Limb (tissue), 2 donors: ENCODE data around the gene ZNF575.

Experiments
- DNase-seq, 2 donors: peaks; one replicate each; pipeline ENCODE4 v3.0.0-alpha.2; 2016; ENCODE audit errors: extremely low spot score in 2 of 2

The ZNF575 gene

DNA sequence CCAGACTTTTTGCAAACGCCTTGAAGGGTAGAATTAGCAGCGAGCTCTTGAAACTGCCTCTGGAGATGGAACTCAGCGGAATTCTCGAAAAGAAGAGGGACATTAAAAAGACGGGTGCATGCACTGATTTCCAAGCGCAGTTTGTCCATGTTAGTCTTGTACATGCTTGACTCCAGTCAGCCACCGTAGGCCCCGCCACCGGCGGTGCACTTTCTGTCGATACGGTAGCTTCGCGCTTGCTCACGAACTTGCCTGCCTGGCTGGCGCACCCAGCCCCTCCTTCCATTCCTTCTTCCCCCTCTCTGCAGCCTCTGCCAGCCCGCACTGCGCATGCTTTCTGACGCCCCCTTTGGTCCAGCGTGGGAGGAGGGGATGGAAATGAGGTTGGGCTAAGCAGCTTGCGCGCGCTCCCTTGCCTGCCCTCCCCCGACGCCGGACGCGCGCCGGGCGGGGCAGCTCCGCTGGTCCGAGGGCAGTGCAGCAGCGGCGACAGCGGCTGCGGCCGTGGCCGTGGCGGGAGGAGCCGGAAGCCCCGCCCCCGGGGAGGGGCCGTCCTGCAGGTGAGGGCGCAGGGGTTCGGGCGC lies at the start of gene ZNF575:
Gene ZNF575 (plus strand): TSS at position 227 of the 584 bp plus-strand sequence. CDS start 1,235 bp downstream, outside the sequence.
- peak; percentile 94 to 96 for DNase-seq

GRCh38 chr19:43483281-43483680 lies 49.7 kb upstream of the ZNF575 start:
- no peak for DNase-seq

- DNase-seq, result no peak
These were observed 47.0 kb upstream of the ZNF575 start for GRCh38 chr19:43485951-43486350.

DNA sequence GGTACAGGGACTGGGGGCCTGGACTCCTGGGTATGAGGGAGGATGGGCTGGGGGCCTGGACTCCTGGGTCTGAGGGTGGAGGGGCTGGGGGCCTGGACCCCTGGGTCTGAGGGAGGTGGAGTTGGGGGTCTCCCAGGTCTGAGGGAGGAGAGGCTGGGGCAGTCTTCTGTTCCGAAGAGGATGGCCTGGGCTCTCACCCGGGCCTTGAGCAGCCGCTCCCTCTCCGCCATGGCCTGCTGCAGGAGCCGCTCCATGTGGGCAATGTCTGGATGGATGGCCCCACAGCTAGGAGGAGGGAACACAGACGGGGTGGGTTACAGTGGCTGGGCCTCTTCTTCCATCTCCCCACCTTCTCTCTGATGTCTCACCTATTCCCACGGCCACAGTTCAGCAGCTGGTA lies 46.6 kb upstream of the ZNF575 start:
- DNase-seq, result no peak

DNA sequence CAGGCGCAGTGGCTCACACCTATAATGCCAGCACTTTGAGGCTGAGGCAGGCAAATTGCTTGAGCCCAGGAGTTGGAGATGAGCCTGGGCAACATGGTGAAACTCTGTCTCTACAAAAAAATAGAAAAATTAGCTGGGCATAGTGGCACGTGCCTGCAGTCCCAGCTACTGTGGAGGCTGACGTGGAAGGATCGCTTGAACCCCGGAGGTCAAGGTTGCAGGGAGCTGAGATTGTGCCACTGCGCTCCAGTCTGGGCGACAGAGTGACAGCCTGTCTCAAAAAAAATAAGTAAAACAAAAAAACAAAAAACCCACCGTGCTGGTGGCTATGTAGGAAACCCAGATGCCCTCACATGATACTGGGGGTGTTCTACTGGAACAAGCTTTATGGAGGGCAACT lies 44.8 kb upstream of the ZNF575 start:
- DNase-seq, result no peak

DNA sequence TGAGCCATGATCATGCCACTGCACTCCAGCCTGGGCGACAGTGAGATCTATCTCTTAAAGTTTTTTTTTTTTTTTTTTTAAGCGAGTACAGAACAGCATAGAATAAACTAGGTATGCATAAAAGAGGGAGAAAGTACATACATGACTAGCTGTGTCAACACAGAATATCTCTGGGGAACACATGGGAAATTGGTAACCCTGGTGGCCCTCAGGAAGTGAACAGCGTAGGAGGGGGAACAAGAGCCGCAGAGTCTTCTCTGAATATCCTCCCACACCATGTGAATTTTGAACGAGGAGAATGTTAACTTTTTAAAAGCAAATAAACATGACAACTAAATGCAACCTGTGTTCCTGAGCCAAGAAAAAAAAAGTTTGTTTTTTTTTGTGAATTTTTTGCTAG lies 43.7 kb upstream of the ZNF575 start:
- no peak for DNase-seq

- no peak for DNase-seq
These were observed 42.9 kb upstream of the ZNF575 start for GRCh38 chr19:43489979-43490599.

GRCh38 chr19:43490759-43491158 lies 42.2 kb upstream of the ZNF575 start:
- no peak for DNase-seq

GRCh38 chr19:43495082-43495481 lies 37.9 kb upstream of the ZNF575 start:
- no peak for DNase-seq

DNA sequence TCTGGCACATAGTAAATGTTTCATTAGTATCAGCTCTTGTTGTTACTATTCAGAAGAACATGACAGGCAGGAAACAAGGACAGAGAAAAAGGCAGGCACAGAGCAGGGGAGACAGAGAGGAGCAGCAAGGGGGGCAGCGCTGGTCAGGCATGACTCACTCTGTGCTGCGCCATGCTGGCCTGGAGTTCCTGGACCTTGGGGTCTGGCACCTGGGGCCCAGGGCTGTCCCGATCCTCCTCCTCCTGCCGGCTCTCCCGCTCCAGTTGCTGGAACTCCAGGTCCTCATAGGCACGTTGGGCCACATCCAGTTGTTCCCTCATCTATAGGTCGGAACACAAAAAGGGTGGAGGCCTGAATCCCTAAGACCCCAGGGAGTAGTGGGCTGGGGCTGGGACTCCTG lies 36.0 kb upstream of the ZNF575 start:
- DNase-seq, result no peak

DNA sequence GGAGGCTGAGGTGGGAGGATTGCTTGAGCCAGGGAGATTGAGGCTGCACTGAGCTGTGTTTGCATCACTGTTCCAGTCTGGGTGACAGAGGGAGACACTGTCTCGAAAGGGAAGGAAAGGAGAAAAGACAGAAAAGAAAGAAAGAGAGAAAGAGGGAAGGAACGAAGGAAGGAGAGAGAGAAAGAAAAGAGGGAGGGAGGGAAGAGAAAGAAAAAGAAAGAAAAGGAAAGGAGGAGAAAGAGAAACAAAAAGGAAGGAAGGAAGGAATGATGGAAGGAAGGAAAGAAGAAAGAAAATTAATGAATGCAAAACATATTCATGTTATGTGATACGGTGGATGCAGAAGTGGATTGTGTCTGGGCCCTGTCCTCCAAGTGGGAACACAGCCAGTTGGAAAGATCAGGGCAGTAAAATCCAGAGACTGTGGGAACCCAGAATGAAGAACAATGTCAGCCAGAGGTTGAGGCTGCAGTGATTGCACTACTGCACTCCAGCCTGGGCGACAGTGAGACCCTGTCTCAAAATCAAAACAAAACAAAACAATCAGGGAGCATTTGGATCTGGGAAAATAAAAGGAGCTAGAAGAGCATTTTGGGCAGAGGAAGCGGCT lies 34.6 kb upstream of the ZNF575 start:
- peak in 1 of 2 donors; percentile 14 for DNase-seq

DNA sequence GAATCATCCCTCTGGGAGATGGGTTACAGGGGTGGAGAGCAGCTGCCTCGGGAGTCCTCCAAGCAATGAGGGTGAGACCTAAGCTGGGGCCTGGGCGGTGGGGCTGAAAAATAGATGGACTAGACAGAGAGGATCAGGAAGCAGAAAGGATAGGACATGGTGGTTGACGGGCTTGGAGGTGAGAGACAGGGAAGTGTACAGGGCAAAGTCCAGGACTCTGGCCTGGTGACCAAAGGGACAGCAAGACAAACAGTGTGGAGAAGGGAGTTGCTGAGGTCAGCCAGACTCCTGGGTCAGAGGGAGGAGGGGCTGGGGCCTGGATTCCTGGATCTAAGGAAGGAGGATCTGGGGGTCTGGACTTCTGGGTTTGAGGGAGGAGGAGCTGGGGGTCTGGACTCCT lies 33.9 kb upstream of the ZNF575 start:
- DNase-seq, result no peak

DNA sequence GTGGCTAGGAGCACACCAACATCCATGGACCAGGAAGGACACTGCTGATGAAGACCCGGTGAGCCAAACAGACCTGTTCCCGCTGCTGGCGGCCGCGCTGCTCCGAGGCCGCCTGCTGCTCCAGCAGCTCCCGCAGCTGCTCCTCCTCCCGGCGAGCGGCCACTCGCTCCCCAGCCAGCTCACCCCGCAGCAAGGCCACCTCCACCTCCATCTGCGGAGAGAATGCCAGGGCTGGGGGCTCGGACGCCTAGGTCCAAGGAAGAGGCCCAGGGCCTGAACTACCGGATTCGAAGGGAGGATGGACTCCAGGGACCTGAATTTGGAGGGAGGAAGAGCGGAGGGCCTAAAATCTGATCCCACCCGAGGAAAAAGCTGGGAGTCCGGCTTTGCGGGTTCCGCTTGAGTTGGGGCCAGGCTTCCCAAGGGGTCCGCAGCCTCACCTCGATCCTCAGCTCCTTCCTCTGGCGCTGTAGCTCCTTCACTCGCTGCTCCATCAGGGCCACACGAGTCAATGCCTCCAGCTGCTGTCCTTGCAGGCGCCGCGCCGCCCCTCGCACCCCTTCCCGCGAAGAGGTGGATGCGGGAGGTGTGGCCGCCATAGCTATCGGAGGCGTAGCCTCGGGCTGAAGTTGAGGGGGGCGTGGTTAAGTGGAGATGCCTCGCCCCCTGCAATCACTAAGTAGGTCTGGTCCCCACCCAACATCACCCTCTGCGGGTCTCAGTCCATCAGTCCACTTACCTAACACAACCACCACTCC lies 31.1 kb upstream of the ZNF575 start:
- DNase-seq, result peak in 1 of 2 donors; percentile 51

DNA sequence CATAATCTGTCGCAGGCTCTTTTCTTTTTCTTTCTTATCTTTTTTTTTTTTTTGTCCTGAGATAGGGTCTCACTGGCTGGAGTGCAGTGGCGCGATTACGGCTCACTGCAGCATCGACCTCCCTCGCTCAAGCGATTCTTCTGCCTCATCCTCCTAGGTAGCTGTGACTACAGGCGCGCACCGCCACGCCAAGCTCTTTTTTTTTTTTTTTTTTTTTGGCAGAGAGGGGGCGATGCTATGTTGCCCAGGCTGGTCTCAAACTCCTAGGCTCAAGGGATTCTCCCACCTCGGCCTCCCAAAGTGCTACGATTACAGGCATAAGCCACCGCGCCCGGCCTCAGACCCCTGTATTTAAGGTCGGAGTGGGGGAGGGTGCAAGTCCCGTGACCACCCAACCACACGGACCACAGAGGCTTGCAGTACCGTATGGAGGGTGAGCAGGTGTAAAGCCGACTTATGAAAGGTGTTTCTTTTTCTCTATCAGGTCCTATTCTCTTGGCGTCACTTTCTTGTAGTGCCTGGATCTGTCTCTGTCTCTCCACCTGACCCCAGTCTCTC lies 30.5 kb upstream of the ZNF575 start:
- no peak for DNase-seq

DNA sequence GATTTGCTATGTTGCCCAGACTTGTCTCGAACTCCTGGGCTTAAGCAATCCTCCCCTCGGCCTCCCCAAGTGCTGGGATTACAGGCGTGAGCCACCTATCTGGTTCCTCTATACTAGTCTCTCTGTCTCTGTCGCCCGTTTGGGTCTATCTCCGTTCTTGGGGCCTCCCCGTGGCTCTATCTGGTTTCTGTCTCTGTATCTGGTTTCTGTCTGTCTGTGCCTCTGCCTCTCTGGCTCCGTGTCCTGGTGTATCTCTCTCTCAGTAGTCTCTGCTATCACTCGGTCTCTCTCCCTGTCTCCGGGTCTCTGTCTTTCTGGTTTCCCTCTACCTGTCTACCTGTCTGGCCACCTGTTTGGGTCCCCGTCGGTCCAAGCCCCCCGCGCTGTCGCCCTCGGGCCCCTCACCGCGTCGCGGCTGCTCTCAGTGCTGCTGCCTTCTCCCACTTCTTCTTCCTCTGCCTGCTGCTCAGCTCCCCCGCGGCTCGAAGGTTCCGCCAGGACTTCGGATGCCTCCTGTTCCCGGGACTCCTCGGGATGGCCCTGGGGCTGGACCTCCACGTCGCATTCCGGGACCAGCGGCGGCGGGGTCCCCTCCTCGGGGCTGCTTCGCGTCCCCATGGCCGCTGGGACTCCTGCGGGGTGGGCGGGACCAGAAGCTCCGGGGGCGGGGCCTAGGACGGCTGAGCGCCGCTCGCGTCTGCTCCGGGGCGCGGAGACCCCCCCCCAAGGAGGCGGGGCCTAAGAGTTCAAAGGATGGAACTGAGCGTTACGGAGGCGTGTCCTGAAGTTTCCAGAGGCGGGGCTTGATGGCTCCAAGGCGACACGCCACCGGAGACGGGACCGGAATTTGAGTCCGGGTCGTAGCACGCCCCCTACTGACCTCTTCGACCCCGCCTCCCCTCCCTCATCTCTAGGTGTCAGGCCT lies 29.2 kb upstream of the ZNF575 start:
- DNase-seq, result peak; percentile 91 to 94

GRCh38 chr19:43504426-43505185 lies 28.4 kb upstream of the ZNF575 start, which contains the start of gene PHLDB3:
PHLDB3 (minus strand) TSS chr19:43504746; CDS start chr19:43504118, 628 bp downstream.
- no peak for DNase-seq

GRCh38 chr19:43505186-43505456 lies 27.9 kb upstream of the ZNF575 start:
- DNase-seq, result no peak

- DNase-seq, result no peak
These were observed 27.0 kb upstream of the ZNF575 start for GRCh38 chr19:43505941-43506340.

DNA sequence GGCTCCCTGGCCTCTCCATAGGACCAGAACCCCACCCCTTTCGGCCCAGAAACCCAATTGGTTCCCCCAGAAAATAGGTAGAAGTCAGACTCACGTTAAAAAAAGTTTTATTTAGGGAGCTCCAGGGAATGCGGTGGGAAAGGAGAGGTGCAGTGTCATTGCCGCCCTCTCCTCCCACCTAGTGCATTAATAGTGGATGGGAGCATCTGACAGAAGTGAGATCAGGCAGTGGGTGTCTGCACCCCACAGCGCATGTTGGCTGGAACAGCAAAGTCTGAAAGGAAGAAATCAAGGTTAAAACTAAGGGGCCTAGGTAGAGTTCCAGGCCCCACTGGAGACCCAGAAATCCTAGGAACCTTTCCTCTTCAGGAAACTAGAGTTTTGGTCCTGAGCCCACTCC lies 26.4 kb upstream of the ZNF575 start:
- DNase-seq, result no peak

DNA sequence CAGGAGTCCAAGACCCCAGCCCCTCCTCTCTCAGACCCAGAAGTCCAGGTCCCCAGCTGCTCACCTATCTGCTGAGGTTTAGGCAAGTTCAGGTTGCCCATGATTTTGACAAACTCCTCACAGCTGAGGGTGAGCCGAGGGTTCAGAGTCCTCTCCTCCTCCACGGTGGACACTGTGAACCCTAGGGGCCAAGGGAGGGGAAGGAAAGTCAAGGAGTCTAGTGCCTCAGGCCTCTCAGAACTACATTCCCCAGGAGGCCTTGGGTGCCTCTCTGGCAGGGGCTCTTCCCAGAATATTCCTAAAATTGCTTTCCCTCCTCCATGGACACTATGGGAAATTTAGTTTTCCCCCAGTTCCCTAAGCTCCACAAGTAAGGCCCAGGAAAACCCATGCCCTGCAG lies 25.1 kb upstream of the ZNF575 start:
- no peak for DNase-seq
